Stimulated activated CD8-positive, alpha-beta memory T cell treated with anti-CD3 and anti-CD28 coated beads, Interleukin-15, amount 100 ng/mL, for 1 hour (primary cell): ENCODE data around the gene DIPK1A.

Experiments used
- DNase-seq: peaks from one replicate; pipeline ENCODE4 v3.0.0-alpha.2; 2020; ENCODE audit warnings: low read depth

The DIPK1A gene

DNA sequence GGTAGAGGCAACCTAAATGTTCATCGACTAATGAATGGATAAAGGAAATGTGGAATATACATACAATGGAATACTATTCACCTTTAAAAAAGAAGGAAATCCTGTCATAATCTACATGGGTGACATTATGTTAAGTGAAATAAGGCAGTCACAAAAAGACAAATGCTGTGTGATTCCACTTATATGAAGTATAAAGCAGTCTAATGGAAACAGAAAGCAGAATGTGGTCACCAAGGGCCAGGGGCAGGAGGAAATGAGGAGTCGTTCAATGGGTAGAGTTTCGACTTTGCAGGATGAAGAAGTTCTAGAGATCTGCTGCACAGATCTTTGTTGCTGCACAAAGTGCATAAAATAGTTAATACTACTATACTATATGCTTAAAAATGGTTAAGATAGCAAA, 7.8 kb downstream of the DIPK1A start:
- no peak for DNase-seq

DNA sequence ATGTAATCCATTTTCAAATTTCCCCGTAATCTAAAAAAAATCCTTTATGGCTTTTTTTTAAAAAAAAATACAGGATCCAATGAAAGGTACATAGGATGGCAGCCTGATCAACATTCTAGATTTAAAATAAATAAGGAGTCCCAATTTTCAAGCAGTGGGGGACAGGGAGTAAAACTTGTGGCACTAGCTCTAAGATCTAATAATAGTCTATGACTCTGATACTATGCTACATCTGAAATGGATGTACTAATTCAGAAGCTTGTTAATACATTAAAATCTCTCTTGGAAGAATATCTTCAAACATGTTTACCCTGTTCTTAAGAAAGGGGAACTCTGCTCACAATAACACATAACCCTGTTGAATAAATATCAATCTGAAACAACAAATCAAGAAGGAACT, 8.5 kb downstream of the DIPK1A start:
- no peak for DNase-seq

DNA sequence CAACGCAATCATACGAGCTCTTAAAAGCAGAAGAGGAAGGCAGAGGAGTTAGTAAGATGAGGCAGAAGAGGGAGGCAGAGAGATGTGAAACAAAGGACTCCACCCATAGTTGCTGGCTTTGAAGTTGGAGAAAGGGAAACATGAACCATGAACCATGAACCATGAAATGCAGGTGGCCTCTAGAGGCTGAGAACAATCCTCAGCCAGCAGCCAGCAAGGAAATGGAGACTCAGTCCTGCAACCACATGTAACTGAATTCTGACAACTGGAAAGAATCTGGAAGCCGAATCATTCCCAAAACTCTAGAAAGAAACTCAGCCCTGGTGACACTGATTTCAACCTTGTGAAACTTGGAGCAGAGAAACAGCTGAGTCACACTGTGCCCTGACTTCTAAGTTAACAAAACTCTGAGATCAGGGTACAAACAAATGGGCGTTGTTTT, 10.1 kb downstream of the DIPK1A start:
- no peak for DNase-seq

DNA sequence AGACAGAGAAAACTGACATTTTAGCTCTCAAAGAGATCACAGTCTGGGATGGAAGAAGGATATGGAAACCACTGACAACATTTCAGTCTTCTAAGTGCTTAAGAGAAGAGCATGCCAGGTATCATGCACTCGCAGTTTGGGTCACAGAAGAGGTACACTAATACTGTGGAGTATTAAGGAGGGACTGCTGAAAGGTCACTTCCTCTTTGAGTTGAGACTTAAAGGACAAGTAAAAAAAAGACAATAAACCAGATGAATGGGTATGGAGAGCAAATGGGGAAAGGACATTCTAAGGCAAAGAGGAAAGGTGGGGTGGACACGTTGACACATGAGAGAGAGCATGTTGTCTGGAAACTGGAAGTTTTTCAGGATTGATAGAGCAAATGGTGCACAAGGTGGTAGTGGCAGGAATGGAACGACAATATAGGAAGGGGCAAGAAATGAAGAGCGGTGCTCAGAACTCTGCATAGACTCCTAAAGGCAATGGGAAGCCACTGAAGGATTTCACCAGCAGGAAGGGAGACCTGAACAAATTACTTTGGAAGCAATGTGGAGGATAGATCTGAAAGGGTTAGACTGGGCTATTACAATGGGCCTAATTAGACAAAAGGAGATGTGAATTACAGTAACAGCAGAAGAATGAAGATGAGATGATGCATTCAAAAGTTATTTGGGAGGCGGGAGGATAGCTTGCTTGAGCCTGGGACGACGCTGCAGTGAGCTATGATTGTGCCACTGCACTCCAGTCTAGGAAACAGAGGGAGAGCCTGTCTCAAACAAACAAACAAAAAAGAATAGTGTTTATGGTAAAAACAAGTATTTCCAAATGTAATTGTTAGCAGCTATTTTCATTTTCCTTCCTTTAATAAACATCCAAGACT, 11.1 kb downstream of the DIPK1A start:
- no peak for DNase-seq

DNA sequence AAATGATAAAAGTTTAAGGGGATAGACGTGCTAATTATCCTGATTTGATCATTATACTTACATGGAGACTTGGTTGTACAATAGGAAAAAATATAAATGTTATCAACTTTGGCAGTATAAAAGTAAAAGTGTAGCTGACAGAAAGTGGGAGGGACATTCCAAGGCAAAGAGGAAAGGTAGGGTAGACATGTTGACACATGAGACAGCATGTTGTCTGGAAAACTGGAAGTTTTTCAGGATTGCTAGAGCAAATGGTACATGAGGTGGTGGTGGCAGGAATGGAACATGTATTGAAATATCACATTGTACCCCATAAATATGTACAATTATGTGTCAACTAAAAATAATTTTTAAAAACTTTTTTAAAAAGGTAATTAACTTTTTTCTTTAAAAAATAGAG, 13.2 kb downstream of the DIPK1A start:
- no peak for DNase-seq

DNA sequence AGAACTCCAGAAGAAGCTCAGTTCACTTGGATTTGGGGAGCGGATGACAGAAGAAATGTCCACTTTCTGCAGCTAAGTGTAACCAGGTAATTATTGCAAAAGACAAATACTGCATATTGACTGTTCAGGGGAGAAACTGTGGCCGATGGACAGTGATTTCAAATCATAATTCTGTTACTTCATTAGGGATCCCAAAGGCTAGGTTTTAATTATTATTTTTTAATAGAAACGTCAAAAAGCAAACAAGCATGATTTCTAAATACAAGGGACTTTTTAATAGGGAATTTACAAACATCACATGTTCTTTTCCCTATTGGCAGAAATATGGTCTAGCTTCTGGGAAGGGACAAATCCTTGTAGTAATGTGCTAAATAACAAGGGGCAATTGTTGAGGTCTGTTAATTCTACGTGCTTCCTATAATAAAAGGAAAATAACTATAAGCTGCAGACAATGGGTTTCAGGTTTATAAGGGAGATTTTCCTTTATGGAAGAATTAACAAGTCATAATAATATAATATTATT, 15.5 kb downstream of the DIPK1A start:
- no peak for DNase-seq

DNA sequence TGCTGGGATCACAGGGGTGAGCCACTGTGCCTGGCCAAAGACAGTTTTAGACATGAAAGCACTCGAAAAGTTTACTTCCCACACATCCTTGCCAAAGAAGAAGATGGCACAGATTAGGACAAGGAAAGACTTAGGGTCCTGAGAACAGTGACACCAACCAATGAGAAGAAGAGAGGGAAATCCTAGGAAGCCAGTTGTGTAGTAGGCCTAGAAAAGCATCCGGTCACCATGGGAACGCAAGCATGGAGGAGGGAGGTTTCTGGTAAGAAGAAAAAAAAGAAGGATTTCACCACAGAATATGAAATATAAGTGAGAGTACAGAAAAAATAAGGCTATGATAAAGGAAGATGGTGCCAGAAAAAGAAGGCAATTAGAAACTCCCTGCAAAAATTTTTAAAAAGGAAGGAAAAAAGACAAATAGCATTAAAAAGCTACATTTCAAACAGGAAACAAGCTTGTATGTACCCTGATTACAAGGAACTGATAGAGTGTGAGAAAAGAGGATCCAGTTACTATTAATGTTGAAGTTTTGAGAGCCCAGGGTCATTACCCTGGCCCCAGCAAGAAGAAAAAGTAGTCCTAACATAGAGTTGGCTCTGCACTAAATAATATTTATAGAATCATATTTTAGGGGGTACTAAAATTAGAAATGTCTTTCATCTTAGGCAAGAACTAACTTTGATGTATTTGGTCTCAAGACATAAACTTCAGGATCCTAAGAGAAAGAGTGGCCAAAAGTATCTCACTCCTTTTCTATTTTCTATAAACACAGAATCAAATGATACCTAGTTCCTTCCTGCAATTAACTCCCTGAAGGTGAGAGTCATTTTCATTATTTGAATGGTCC, 16.1 kb downstream of the DIPK1A start:
- DNase-seq = no peak

DNA sequence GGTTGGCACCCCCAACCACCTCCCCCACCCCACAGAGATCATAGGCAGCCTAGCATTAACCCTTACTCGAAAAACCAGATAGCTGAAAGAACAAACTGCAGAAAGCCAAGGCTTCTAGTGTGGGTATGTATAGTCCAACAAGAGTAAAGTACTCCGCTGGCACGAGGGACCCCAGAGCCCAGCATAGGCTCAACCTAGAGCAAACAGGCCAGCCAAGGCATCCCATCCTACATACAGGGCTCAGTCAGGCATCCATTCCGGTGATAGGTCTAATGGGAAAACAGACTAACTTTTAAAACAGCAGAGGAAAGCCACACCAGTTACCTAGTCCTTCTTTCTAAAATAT, 17.8 kb downstream of the DIPK1A start:
- no peak for DNase-seq

DNA sequence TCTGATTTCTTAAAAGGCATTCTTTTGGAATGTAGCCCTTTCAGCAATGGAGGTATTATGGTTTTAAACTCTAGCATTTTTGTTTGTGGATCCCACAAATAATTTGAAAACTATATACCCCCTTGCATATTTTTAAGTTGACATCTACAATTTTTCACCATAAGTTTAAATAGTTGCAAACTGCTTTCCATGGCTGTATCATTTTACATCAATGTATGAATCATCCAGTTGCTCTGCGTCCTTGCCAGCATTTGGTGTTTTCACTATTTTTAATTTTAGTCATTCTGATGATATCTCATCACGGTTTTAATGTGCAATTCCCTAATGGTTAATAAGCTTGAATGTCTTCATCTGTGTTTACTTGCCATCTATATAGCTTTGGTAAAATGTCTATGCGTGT, 20.7 kb downstream of the DIPK1A start:
- DNase-seq = no peak

DNA sequence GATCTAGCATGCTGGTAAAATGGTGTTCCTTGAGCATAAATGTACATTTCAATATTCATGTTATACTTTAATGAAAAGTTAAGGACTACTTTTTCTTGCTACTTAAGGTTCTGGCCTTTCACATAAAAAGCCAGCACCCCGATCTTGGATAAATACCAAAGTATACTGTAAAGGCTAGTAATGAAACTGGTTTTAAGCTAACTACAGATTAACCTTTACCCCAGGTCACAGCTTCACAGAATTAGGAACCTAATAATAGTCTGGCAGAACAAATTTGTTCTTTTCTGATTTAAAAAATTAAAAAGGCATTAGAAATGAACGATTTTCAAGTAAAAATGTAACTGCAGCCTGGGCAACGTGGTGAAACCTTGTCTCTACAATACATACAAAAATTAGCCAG, 23.5 kb downstream of the DIPK1A start:
- DNase-seq = no peak

DNA sequence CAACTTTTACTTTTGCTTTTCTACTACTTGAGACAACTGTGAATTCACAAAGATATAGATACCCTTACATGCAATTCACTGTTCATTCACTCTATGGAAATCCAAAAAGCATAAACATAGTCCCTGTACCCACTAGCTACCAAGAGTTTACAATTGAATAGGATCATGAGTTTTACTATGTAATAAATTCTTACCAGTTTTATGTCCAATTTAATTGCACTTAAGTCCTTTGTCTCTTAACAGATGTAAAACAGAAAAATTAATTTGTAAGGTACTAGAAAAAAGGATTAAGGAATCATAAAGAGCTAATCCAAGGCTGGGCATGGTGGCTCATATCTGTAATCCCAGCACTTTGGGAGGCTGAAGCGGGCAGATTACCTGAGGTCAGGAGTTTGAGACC, 24.4 kb downstream of the DIPK1A start:
- no peak for DNase-seq

DNA sequence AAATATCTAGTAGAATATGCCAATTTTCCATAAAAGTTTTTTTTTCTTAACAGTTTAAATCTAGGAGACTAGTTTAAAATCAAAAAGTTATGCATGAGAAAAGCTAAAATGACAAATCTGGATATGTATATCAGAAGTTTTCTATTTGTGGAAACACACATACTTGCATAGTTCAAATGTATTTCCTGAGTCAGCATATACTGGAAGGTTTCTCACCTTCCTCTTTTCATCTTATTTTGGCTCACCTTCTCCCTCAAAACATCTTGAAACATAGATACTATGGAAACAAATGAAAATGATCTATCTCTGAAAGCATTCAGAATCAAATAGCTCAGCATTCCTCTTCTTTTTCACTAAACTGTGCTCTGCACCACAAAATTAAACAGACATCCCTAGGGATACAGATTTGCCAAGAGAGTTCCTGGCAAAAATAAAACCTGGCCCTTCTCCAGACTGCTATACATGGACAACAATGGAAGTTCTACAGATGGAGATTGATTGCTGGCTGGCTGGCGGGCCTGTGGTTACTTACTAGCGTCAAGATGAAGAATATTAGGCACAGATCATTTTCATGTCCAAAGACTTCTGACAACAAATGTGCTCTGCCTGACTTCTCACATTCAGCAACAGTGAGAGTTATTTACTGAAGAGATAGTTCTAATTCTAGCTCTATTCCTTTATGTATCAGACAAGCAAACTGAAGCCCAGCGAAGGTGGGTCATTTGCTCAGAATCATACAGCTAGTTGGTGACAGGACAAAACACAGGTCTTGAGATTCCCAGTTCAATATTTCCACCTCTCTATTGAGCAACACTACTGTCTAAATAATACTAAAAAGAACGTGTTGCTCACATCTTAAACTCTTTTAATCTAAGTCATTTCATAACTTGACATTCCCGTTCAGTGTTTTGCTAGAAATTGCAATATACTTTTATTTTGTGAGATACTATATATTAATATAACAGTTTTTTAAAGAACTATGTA, 26.6 kb downstream of the DIPK1A start:
- no peak for DNase-seq

DNA sequence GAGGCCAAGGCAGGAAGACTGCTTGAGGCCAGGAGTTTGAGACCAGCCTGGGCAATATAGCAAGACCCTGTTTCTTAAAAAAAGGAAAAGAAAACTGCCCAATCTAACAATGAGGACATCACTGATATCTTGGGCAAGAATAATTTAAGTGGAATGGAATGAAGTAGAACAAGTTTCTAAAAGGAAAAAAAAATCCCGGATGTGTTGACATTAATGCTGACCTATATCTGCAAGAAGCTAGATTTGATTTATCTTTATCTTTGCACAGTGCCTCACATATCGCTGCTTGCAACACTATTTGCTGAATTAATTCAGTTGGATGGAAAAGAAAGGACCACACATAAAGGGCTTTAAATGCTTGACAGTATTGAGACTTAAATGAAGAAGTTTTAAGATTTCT, 27.8 kb downstream of the DIPK1A start:
- no peak for DNase-seq

DNA sequence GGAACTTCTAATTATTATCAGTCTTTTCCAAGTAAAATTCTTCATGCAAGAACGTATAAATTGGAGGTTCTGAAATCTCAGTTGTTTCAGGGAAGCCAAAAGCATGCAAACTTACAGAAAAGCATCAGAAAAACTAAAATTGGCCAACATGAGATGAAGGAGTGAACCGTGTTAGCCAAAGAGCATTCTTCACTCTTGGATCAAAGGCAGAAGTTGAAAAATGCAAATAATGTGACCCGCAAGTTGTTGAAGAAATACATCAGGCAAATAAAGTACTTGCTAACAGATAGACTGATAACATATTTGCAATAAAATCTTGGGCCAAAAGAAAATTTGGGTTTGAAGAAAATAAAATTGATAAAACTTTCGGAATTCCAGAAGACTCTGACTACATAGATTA, 29.6 kb downstream of the DIPK1A start:
- DNase-seq = no peak

DNA sequence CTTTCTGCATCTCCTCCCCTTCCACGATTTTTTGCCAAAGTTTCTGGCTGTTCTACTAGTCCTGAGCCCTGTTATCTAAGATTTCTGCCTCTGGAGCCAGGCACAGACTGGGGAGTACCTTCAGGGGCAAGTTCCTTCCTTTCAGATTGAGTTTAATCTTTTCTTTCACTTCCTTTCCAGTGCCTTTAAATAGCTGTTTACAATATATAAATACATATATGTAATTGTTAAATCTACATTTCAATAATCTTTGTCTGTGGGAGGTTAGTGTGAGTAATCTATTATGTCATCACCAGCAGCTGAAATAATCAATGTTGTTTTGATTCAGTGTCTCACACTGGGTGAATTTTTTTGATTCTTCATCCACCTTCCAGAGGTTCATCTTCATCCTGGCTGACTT, 31.8 kb downstream of the DIPK1A start:
- DNase-seq = no peak

DNA sequence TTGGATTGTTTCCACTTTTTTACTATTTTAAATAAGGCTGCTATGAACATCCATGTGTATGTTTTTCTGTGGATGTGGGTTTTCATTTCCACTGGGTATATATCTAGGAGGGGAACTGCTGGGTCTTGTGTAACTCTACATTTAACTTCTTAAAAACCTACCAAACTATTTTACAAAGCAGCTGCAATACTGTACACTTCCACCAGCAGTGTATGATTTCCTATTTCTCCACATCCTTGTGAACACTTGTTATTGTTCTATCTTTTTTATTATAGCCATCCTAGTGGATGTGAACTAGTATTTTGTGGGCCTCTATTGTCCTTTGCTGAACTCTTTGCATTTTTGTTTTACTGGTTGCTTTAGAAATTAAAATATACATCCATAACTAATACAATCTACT, 33.4 kb downstream of the DIPK1A start:
- no peak for DNase-seq

DNA sequence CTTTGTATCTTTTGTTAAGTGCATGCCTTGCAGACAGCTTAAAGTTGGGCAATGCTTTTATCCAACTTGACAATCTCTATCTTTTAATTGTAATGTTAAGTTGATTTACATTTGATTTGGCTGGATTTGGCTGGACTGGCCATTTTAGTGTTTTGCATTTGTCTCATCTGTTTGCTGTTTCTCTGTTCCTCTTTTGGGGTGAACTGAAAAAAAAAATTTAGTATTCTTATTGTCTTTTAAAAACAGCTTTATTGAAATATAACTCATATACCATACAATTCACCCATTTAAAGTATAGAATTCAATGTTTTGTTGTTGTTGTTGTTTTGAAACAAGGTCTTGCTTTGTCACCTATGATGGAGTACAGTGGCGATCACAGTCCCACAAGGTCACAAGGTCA, 34.4 kb downstream of the DIPK1A start:
- no peak for DNase-seq

DNA sequence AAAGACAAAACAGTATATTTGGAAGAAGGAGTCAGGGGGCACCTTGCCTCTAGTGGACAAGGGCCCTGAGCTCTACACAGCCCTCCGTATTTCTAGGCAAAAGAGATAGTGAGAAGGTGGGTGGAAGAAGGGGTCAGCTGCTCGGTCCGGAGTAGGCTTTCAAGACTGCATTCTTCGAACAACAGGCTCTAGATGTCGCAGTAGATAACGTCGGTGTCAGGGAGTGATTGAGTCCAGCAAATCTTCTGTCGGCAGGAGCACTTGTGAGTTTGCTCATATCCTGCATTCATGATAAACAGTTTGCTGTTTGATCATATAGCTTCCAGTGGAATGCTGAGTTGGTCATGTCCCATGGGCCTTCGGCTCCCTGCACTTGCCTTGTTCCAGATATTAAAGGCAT, 36.8 kb downstream of the DIPK1A start:
- DNase-seq = no peak

DNA sequence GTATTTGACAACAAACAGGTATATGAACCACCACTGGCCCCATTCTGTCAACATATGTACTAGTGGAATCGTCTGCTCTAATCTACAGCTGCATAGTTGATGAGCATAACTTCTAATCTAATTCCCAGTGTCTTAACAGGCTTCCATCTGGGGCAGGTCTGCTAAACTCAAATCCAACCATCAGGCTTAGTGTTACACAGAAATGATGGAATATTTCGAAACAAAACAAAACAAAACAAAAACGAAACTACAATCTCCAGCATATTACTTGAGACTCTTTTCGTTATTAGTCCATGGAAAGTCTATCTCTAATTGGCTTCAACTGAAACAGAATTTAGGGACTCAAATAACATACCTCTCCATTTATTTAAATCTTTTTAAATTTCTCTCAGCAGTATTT, 37.6 kb downstream of the DIPK1A start:
- DNase-seq = no peak

DNA sequence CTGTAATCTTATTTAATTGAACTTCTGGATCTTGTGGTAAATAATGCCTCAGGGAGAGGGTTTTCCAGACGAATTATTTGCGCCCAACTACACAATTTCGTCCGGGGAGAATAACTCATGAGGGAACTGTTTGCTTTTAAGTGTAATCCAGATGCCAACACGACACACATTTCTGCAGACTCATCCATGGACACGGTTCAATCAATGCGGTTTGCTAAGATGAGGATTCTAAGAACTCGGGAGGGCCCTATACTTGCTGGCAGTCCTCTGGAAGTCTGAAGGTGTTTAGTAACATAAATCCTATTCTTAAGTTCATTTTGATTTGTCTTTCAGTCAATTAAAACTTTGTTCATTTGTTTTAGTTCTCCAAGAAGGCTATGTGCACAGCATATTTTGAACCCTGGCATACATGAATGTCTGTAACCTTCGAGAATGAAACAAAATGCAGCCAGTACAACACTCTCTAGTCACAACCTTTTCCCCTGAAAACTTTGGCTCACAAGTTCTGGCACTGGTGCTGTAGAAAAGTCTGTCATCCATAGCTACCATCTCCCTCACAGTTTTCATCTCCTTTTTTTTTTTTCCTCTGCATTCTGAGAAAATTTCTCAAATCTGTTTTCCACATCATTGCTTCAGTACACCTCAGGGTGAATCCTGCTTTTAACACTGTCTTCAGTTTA, 38.8 kb downstream of the DIPK1A start:
- DNase-seq = no peak
